Esophagus muscularis mucosa (tissue), 4 donors: ENCODE data around the gene TBCEL. TPM values are rescaled to one million over a fixed set of nuclear protein-coding genes. Genes with fewer than 3 reads are reported as not detected.
A peak's percentile ranks its signal among the peaks of the same experiment; 100 is the strongest.

Experiments
- DNase-seq: peaks from one replicate; pipeline ENCODE4 v3.0.0-alpha.2; 2017; ENCODE audit errors: extremely low spot score
- H3K27ac ChIP-seq, 4 donors: fragments of 200-600 bp; sonication (generic); replicated peaks in 1 of 4; 1 replicate in 3 of 4; 2 replicates in 1 of 4; pipeline ENCODE4 v1.5.1; 2016 to 2019; ENCODE audit warnings: mild to moderate bottlenecking in 1 of 4
- H3K27me3 ChIP-seq, 4 donors: fragments of 200-600 bp; sonication (generic); one replicate each; pipeline versions ENCODE4 v1.5.1 to v1.6.0; 2016 to 2019
- H3K36me3 ChIP-seq, 4 donors: fragments of 200-600 bp; sonication (generic); one replicate each; pipeline ENCODE4 v1.5.1; 2016 to 2019
- H3K4me1 ChIP-seq, 4 donors: fragments of 200-600 bp; sonication (generic); one replicate each; pipeline ENCODE4 v1.5.1; 2016 to 2019
- H3K4me3 ChIP-seq, 4 donors: fragments of 200-600 bp; sonication (generic); 1 replicate in 2 of 4; 2 replicates in 2 of 4; pipeline ENCODE4 v1.5.1; 2016 to 2019; ENCODE audit warnings: mild to moderate bottlenecking in 4 of 4, moderate library complexity in 1 of 4
- H3K9me3 ChIP-seq, 4 donors: fragments of 200-600 bp; sonication (generic); 1 replicate in 3 of 4; 2 replicates in 1 of 4; pipeline ENCODE4 v1.5.1; 2016 to 2019
- EP300 ChIP-seq: sonication (generic); formaldehyde crosslinking; IDR thresholded peaks from one replicate; pipeline ENCODE4 v1.6.1; 2017; ENCODE audit warnings: antibody characterized with exemption
- POLR2A ChIP-seq: fragments of 450-650 bp; IDR thresholded peaks from one replicate; pipeline ENCODE4 v1.6.1; 2017; ENCODE audit warnings: antibody characterized with exemption, moderate library complexity, mild to moderate bottlenecking, low read depth
- POLR2AphosphoS5 ChIP-seq, 2 donors: sonication (generic); formaldehyde crosslinking; IDR thresholded peaks; one replicate each; pipeline ENCODE4 v1.6.1; 2017; ENCODE audit warnings: antibody characterized with exemption in 2 of 2
- WGBS: methylation state at CpG from one replicate; pipeline ENCODE4 v1.1.5; 2018; 5-methylcytosine and 5-hydroxymethylcytosine counted together
- intact Hi-C: fragments of 100-400 bp; cut with DNase I; formaldehyde crosslinking; loops from one replicate; pipeline ENCODE4 v1.15.1; 2023
- total RNA-seq, 4 donors: library from RNA; depleted of rRNA; stranded (reverse); fragments of >200 nt; gene quantifications; one replicate each; pipeline versions ENCODE4 v1.1.0 to v1.2.1, GENCODE V29; 2016
- TF ChIP-seq, protein P1 (sequence below), 3 experiments: fragments of 200-600 bp in 2 of 3; fragments of 450-650 bp in 1 of 3; sonication (generic) in 2 of 3; IDR thresholded peaks; one replicate each; pipeline ENCODE4 v1.5.1; 2017 to 2019; ENCODE audit warnings: antibody characterized with exemption in 3 of 3, mild to moderate bottlenecking in 2 of 3, moderate library complexity in 1 of 3

Gene TBCEL
- total RNA-seq, 4 donors from 2014 or later, result 25.0 to 31.4 (median 27.9) TPM

DNA sequence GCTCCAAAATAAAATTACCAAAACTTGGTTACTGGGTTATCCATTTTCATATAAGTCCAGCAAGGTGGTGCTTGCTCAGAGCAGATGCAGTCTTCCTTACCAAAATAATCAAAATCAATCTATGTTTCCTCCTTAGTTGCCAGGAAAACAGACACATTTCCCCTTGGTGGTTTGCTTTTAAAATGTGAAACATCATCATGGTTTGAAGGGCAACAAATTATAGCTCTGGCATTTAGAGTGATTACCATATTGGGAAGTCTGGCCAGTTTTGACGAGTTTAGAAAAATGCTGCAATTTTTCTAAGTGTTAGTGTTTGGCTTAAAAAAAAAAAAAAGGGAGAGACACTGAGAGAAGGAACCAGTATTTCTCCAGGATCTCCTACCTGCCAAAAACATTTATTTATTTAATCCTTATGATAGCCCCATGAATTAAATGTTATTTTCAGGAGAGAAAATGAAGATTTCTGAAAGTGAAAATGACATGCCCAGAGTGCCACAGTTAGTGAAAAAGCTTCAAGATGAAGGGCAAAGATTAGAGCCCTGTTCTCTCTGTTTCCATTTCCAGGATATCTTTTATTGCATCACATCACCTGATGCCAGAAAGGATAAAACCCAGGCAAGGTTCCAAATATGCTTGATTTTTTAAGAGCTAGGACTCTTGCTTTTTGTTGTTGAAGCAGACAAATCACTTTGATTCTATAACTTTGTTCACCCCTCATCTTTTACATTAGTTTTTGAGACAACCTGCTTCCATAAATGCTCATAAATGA is 29.6 kb upstream of the TBCEL start:
- WGBS, result 50% methylated on average over 1 of the region's 1 CpG

DNA sequence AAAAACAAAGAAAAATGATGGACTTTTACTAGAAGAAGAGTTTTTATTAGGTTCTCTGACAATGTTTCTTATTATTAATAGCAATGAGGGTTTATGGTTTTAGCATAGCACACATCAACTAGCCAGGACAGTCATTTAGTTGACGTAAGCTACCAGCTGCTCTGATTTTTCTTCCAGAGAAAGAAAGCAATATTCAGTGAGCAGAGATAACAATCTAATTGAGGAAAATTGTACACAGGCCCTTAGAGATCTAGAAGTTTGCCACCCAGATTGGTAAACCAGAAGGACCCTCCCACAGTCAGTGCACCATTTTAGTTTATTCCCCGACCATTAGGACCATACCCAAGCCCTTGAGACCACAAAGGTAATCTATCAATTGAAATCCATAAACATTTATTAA is 28.7 kb upstream of the TBCEL start:
- no peak overlapping the region for H3K27ac ChIP-seq
- intact Hi-C loops, result no loop called here
- WGBS, result 84% methylated on average over 2 of the region's 2 CpGs
- H3K9me3 ChIP-seq, result no peaks in the 10 kb centered on the region
- H3K27me3 ChIP-seq, result no peaks in the 10 kb centered on the region
- no peak for TF ChIP-seq POLR2AphosphoS5 (IDR thresholded peaks at IDR 0.05)
- TF ChIP-seq, protein P1, sequence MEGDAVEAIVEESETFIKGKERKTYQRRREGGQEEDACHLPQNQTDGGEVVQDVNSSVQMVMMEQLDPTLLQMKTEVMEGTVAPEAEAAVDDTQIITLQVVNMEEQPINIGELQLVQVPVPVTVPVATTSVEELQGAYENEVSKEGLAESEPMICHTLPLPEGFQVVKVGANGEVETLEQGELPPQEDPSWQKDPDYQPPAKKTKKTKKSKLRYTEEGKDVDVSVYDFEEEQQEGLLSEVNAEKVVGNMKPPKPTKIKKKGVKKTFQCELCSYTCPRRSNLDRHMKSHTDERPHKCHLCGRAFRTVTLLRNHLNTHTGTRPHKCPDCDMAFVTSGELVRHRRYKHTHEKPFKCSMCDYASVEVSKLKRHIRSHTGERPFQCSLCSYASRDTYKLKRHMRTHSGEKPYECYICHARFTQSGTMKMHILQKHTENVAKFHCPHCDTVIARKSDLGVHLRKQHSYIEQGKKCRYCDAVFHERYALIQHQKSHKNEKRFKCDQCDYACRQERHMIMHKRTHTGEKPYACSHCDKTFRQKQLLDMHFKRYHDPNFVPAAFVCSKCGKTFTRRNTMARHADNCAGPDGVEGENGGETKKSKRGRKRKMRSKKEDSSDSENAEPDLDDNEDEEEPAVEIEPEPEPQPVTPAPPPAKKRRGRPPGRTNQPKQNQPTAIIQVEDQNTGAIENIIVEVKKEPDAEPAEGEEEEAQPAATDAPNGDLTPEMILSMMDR (IDR thresholded peaks at IDR 0.05), result no peak
- TF ChIP-seq POLR2A, result no peak
- TF ChIP-seq EP300, result no peak
- no peak overlapping the region for H3K4me3 ChIP-seq
- DNase-seq, result no peak
- H3K36me3 ChIP-seq, result no peaks in the 10 kb centered on the region
- no peaks in the 10 kb centered on the region for H3K4me1 ChIP-seq

More for the DNA sequence above, 29.6 kb upstream of the TBCEL start:
- TF ChIP-seq, protein P1 (IDR thresholded peaks at IDR 0.05), result no peak
- TF ChIP-seq EP300, result no peak
- TF ChIP-seq POLR2A, result no peak
- no peak for TF ChIP-seq POLR2AphosphoS5 (IDR thresholded peaks at IDR 0.05)
- DNase-seq, result peak; percentile 12
- intact Hi-C loops, result no loop called here
- no peak overlapping the region for H3K27ac ChIP-seq
- no peaks in the 10 kb centered on the region for H3K4me1 ChIP-seq
- no peaks in the 10 kb centered on the region for H3K9me3 ChIP-seq
- no peaks in the 10 kb centered on the region for H3K27me3 ChIP-seq
- H3K4me3 ChIP-seq, result no peak overlapping the region
- H3K36me3 ChIP-seq, result no peaks in the 10 kb centered on the region

DNA sequence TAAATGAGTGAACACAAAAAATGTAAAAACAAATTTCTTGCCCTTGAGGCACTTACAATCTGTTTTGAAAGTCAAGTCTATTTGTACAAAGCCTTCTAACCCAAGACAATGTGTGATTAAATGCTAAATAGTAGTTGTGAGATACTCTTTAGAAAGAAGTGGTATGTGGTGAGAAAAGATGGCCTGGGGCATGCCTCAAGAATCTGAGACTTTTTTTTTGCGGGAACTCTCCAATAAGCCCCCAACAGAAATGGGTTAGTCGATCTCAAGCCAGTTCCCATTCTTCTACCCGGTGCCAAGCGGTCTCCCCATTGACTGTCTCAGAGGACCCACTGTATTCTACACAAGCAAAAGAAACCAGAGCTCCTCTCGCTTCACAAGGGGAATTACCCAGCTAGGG is 26.9 kb upstream of the TBCEL start:
- H3K9me3 ChIP-seq, result no peaks in the 10 kb centered on the region
- DNase-seq, result no peak
- no peak for TF ChIP-seq POLR2AphosphoS5 (IDR thresholded peaks at IDR 0.05)
- TF ChIP-seq, protein P1 (IDR thresholded peaks at IDR 0.05), result no peak
- TF ChIP-seq POLR2A, result no peak
- TF ChIP-seq EP300, result no peak
- H3K4me1 ChIP-seq, result no peaks in the 10 kb centered on the region
- no peaks in the 10 kb centered on the region for H3K36me3 ChIP-seq
- H3K27me3 ChIP-seq, result no peaks in the 10 kb centered on the region
- intact Hi-C loops, result no loop called here
- H3K27ac ChIP-seq, result no peak overlapping the region
- no peak overlapping the region for H3K4me3 ChIP-seq
- 83% methylated on average over 5 of the region's 5 CpGs for WGBS

DNA sequence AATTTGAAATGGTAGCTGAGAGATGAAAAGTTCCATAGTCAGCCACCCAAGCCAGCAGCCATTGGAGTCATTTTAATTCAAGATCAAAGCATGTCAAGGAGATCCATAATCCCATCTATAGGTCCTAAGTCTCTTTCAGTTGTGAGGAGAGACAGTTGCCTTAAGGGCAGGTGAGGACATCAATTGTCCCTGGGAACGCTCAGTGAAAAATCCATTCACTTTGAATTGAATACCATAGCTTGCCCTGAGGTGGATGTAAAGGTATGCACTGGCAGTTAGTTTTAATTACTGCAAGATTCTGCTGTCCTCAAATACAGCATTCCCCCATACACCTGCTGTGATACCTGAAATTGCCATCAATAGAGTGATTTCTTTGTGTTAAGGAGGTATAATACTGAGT is 25.3 kb upstream of the TBCEL start:
- no peaks in the 10 kb centered on the region for H3K4me1 ChIP-seq
- H3K27ac ChIP-seq, result no peak overlapping the region
- TF ChIP-seq EP300 (no peak), POLR2AphosphoS5 (IDR thresholded peaks at IDR 0.05) (no peak), POLR2A (no peak)
- TF ChIP-seq, protein P1 (IDR thresholded peaks at IDR 0.05), result no peak
- intact Hi-C loops, result no loop called here
- H3K9me3 ChIP-seq, result no peaks in the 10 kb centered on the region
- 86% methylated on average over 1 of the region's 1 CpG for WGBS
- DNase-seq, result no peak
- no peak overlapping the region for H3K4me3 ChIP-seq
- H3K27me3 ChIP-seq, result no peaks in the 10 kb centered on the region
- H3K36me3 ChIP-seq, result no peaks in the 10 kb centered on the region
